ENCODE data around the gene PLEKHG2.
"Not testable (repeated sequence)": the region's sequence is repeated elsewhere in the genome, so short reads cannot be mapped to it uniquely, and the experiment has no call there.

PLEKHG2 gene

GRCh38 chr19:39424934-39425333, 12.5 kb downstream of the PLEKHG2 start:
- DNase-seq: no peak

- DNase-seq: no peak
These were observed 13.3 kb downstream of the PLEKHG2 start for GRCh38 chr19:39425744-39426143.

- DNase-seq: no peak
These were observed 13.7 kb downstream of the PLEKHG2 start for GRCh38 chr19:39426170-39426569.

- no peak for DNase-seq
These were observed 15.2 kb downstream of the PLEKHG2 start for GRCh38 chr19:39427707-39428106.

GRCh38 chr19:39428283-39429112, 16.0 kb downstream of the PLEKHG2 start:
- no peak for DNase-seq

GRCh38 chr19:39430675-39431593, 18.5 kb downstream of the PLEKHG2 start:
- no peak for DNase-seq

GRCh38 chr19:39432677-39433025, 20.2 kb downstream of the PLEKHG2 start:
- no peak for DNase-seq

- DNase-seq: no peak
These were observed 21.1 kb downstream of the PLEKHG2 start for GRCh38 chr19:39433480-39434079.

- DNase-seq: no peak
These were observed 21.9 kb downstream of the PLEKHG2 start for GRCh38 chr19:39434123-39435076.

- peak; percentile 100 for DNase-seq
These were observed 23.3 kb downstream of the PLEKHG2 start, which contains the start of gene RPS16 for GRCh38 chr19:39435499-39436349. TSS of gene RPS16 (minus strand) at chr19:39435949. CDS start at chr19:39435895, 54 bp downstream.

- no peak for DNase-seq
These were observed 23.9 kb downstream of the PLEKHG2 start for GRCh38 chr19:39436350-39436716.

GRCh38 chr19:39438270-39438934, 25.9 kb downstream of the PLEKHG2 start:
- no peak for DNase-seq

- no peak for DNase-seq
These were observed 32.2 kb downstream of the PLEKHG2 start for GRCh38 chr19:39444598-39445195.

- peak; percentile 94 for DNase-seq
These were observed 33.0 kb downstream of the PLEKHG2 start, which contains the start of gene SUPT5H for GRCh38 chr19:39445196-39446111. TSS of gene SUPT5H (plus strand) at chr19:39445582. CDS start at chr19:39445891, 309 bp downstream.

- no peak for DNase-seq
These were observed 34.1 kb downstream of the PLEKHG2 start for GRCh38 chr19:39446365-39447084.

GRCh38 chr19:39448271-39448670, 35.8 kb downstream of the PLEKHG2 start:
- no peak for DNase-seq

GRCh38 chr19:39449116-39449797, 36.8 kb downstream of the PLEKHG2 start:
- no peak for DNase-seq

- DNase-seq: not testable (repeated sequence)
These were observed 38.8 kb downstream of the PLEKHG2 start for GRCh38 chr19:39451257-39451656.
